Ovary (tissue), 3 donors: Measurements from ENCODE around the gene RNF44.

Experiments
- CTCF ChIP-seq, 3 donors: fragments of 450-650 bp in 2 of 3; fragments of 200-600 bp in 1 of 3; IDR thresholded peaks; one replicate each; pipeline versions ENCODE4 v1.5.1 to v1.8.0; 2016 to 2022; ENCODE audit warnings: antibody characterized with exemption in 3 of 3, mild to moderate bottlenecking in 1 of 3
- POLR2A ChIP-seq: fragments of 450-650 bp; IDR thresholded peaks from one replicate; pipeline ENCODE4 v1.6.1; 2017; ENCODE audit warnings: antibody characterized with exemption, mild to moderate bottlenecking, moderate library complexity
- donor health status: DM: no; HTN: no; CAD: no.

- TF ChIP-seq CTCF (IDR thresholded peaks at IDR 0.05), result no peak
- no peak for TF ChIP-seq POLR2A
These were observed 32.8 kb upstream of the RNF44 start for GRCh38 chr5:176570044-176570443.
